GM23338 (cell line): Measurements from ENCODE around the gene TBCD. TPM values are rescaled to one million over a fixed set of nuclear protein-coding genes. Genes with fewer than 3 reads are reported as not detected.

Source experiments
- ATAC-seq: fragments of 200-7000 bp; cut with Tn5 transposase; 3 replicates; pipeline ENCODE4 v1.9.1; 2020
- DNase-seq: peaks from one replicate; pipeline ENCODE4 v3.0.0-alpha.2; 2015; ENCODE audit warnings: low spot score
- H2AFZ ChIP-seq: fragments of 200-600 bp; sonication (generic); 2 replicates; pipeline ENCODE4 v1.8.0; 2016; ENCODE audit warnings: antibody characterized with exemption, mild to moderate bottlenecking, moderate library complexity
- H3F3A ChIP-seq: fragments of 200-600 bp; sonication (generic); replicated peaks from 2 replicates; pipeline ENCODE4 v1.8.0; 2017; ENCODE audit warnings: antibody characterized with exemption, mixed run types, low read depth
- H3K27ac ChIP-seq: fragments of 200-600 bp; sonication (generic); 2 replicates; pipeline ENCODE4 v1.6.1; 2016; ENCODE audit warnings: low read depth
- H3K27me3 ChIP-seq: fragments of 200-600 bp; sonication (generic); 2 replicates; pipeline ENCODE4 v1.8.0; 2016; ENCODE audit warnings: mild to moderate bottlenecking, mixed run types, moderate library complexity; ENCODE audit not compliant: insufficient read depth
- H3K36me3 ChIP-seq: fragments of 200-600 bp; sonication (generic); 2 replicates; pipeline ENCODE4 v1.8.0; 2016; ENCODE audit warnings: mild to moderate bottlenecking; ENCODE audit not compliant: insufficient read depth
- H3K4me1 ChIP-seq: fragments of 200-600 bp; sonication (generic); 2 replicates; pipeline ENCODE4 v1.8.0; 2016; ENCODE audit warnings: mild to moderate bottlenecking, moderate library complexity; ENCODE audit not compliant: insufficient read depth
- H3K4me2 ChIP-seq: fragments of 200-600 bp; sonication (generic); 2 replicates; pipeline ENCODE4 v1.7.1; 2017; ENCODE audit warnings: mixed run types
- H3K4me3 ChIP-seq: fragments of 200-600 bp; sonication (generic); 2 replicates; pipeline ENCODE4 v1.6.1; 2016; ENCODE audit warnings: mixed run types
- H3K79me2 ChIP-seq: fragments of 200-600 bp; sonication (generic); replicated peaks from 2 replicates; pipeline ENCODE4 v1.8.0; 2017; ENCODE audit warnings: mild to moderate bottlenecking; ENCODE audit not compliant: insufficient read depth
- H3K9me2 ChIP-seq: fragments of 200-600 bp; sonication (generic); 2 replicates; pipeline ENCODE4 v1.8.0; 2017; ENCODE audit not compliant: insufficient read depth
- H4K20me1 ChIP-seq: fragments of 200-600 bp; sonication (generic); replicated peaks from 2 replicates; pipeline ENCODE4 v1.8.0; 2017; ENCODE audit warnings: mild to moderate bottlenecking; ENCODE audit not compliant: insufficient read depth
- H3K27ac Mint-ChIP-seq: 2 replicates; pipeline ENCODE4 v1.8.0; 2020; ENCODE audit warnings: inconsistent platforms, mild to moderate bottlenecking, moderate library complexity, mixed read lengths
- H3K27me3 Mint-ChIP-seq: 3 replicates; pipeline ENCODE4 v1.8.0; 2022; ENCODE audit warnings: low read depth, mild to moderate bottlenecking, moderate library complexity, mixed read lengths, inconsistent platforms; ENCODE audit not compliant: insufficient read depth, poor library complexity
- H3K36me3 Mint-ChIP-seq: 3 replicates; pipeline ENCODE4 v1.8.0; 2021; ENCODE audit warnings: low read depth, mild to moderate bottlenecking, inconsistent platforms, moderate library complexity, mixed read lengths
- H3K4me1 Mint-ChIP-seq: 3 replicates; pipeline ENCODE4 v1.8.0; 2020; ENCODE audit warnings: mild to moderate bottlenecking, inconsistent platforms, mixed read lengths
- H3K4me3 Mint-ChIP-seq: 3 replicates; pipeline ENCODE4 v1.8.0; 2021; ENCODE audit warnings: moderate library complexity, mild to moderate bottlenecking, inconsistent platforms, mixed read lengths
- H3K9me3 Mint-ChIP-seq: 3 replicates; pipeline ENCODE4 v1.8.0; 2020; ENCODE audit warnings: moderate library complexity, mild to moderate bottlenecking, inconsistent platforms, mixed read lengths
- EZH2phosphoT487 ChIP-seq: fragments of 200-600 bp; sonication (generic); IDR thresholded peaks from one replicate; pipeline ENCODE4 v1.8.1; 2018; ENCODE audit warnings: antibody characterized with exemption; ENCODE audit not compliant: unreplicated experiment
- JUNB ChIP-seq: IDR thresholded peaks from one replicate; pipeline ENCODE4 v1.6.1; 2016; ENCODE audit warnings: antibody characterized with exemption; ENCODE audit not compliant: unreplicated experiment
- POLR2AphosphoS5 ChIP-seq: IDR thresholded peaks from 2 replicates; pipeline ENCODE4 v1.6.1; 2016; ENCODE audit warnings: antibody characterized with exemption, low read depth
- REST ChIP-seq: IDR thresholded peaks from one replicate; pipeline ENCODE4 v1.6.1; 2018; ENCODE audit warnings: antibody characterized with exemption; ENCODE audit not compliant: unreplicated experiment
- ZNF462 ChIP-seq: fragments of 250-450 bp; sonication (Bioruptor Pico); IDR thresholded peaks from 2 replicates; pipeline ENCODE4 v1.5.0; 2020; ENCODE audit warnings: mild to moderate bottlenecking, moderate library complexity
- polyA plus RNA-seq: library from polyadenylated mRNA; unstranded; fragments of >200 nt; fragmentation: Nextera tagmentation; extraction: Ambion mirVana; gene quantifications from 2 replicates; pipeline ENCODE4 v1.2.1, GENCODE V29; 2016
- total RNA-seq: library from RNA; depleted of rRNA; stranded (reverse); fragments of >200 nt; shearing (Covaris generic); gene quantifications from 2 replicates; pipeline ENCODE4 v1.2.3, GENCODE V29; 2014

TBCD gene
- total and polyA plus RNA-seq, 2 experiments from 2014 or later = 75.0 to 116 TPM

GRCh38 chr17:82940226-82941020, 188.6 kb downstream of the TBCD start:
- no peak for DNase-seq
- Histone ChIP-seq H3K27ac (no peak overlapping the region), H3K79me2 (no peaks in the 10 kb centered on the region; the same call in 1 of the 2 replicates), H3K4me2 (no peak overlapping the region), H3K4me1 (no peaks in the 10 kb centered on the region), H3F3A (no peaks in the 10 kb centered on the region), H3K4me3 (no peak overlapping the region), H3K36me3 (peaks cover 27% of the 10 kb centered on the region), H4K20me1 (no peaks in the 10 kb centered on the region), H3K27me3 (no peaks in the 10 kb centered on the region), H2AFZ (no peak overlapping the region), H3K9me2 (no peaks in the 10 kb centered on the region)
- Mint-ChIP-seq H3K36me3 (peaks cover 80% of the 10 kb centered on the region), H3K27me3 (peaks cover 21% of the 10 kb centered on the region), H3K4me1 (no peaks in the 10 kb centered on the region; the same call in 1 of the 3 replicates), H3K4me3 (no peak overlapping the region), H3K27ac (no peak overlapping the region), H3K9me3 (peaks cover 35% of the 10 kb centered on the region)
- no peak for ATAC-seq
- TF ChIP-seq ZNF462 (CRISPR knock-in tag) (no peak), EZH2phosphoT487 (no peak), POLR2AphosphoS5 (no peak), REST (no peak), JUNB (no peak)
